LHCN-M2 (cell line): Measurements from ENCODE around the gene TRABD2B. TPM values are rescaled to one million over a fixed set of nuclear protein-coding genes. Genes with fewer than 3 reads are reported as not detected.

Experiments
- DNase-seq: peaks from one replicate; pipeline ENCODE4 v3.0.0-alpha.2; 2012; ENCODE audit warnings: low read depth
- total RNA-seq: library from RNA; depleted of rRNA; stranded (reverse); fragments of >200 nt; gene quantifications from 2 replicates; pipeline ENCODE4 v1.2.3, GENCODE V29; 2014

Gene TRABD2B
- total RNA-seq, 1 experiment from 2014 or later = not detected

- DNase-seq = no peak
Observed at GRCh38 chr1:47912756-47913155, 84.4 kb downstream of the TRABD2B start.

GRCh38 chr1:47911892-47912291, 85.3 kb downstream of the TRABD2B start:
- DNase-seq = no peak

GRCh38 chr1:47911424-47911823, 85.8 kb downstream of the TRABD2B start:
- no peak for DNase-seq

GRCh38 chr1:47908258-47908657, 88.9 kb downstream of the TRABD2B start:
- no peak for DNase-seq

GRCh38 chr1:47907177-47907528, 90.0 kb downstream of the TRABD2B start:
- no peak for DNase-seq

- no peak for DNase-seq
Observed at GRCh38 chr1:47906527-47907176, 90.5 kb downstream of the TRABD2B start.

GRCh38 chr1:47906009-47906432, 91.2 kb downstream of the TRABD2B start:
- peak; percentile 4 for DNase-seq

- no peak for DNase-seq
Observed at GRCh38 chr1:47903723-47904122, 93.5 kb downstream of the TRABD2B start.

- DNase-seq = no peak
Observed at GRCh38 chr1:47901001-47901575, 96.1 kb downstream of the TRABD2B start.

GRCh38 chr1:47898133-47898845, 98.9 kb downstream of the TRABD2B start:
- DNase-seq = no peak

GRCh38 chr1:47895279-47896125, 101.7 kb downstream of the TRABD2B start:
- no peak for DNase-seq

- DNase-seq = peak; percentile 20
Observed at GRCh38 chr1:47894410-47895278, 102.5 kb downstream of the TRABD2B start.

GRCh38 chr1:47893412-47893811, 103.8 kb downstream of the TRABD2B start:
- no peak for DNase-seq

- no peak for DNase-seq
Observed at GRCh38 chr1:47890779-47891178, 106.4 kb downstream of the TRABD2B start.

- DNase-seq = no peak
Observed at GRCh38 chr1:47888294-47888629, 108.9 kb downstream of the TRABD2B start.

- DNase-seq = no peak
Observed at GRCh38 chr1:47887475-47888293, 109.5 kb downstream of the TRABD2B start.

- DNase-seq = no peak
Observed at GRCh38 chr1:47887060-47887459, 110.1 kb downstream of the TRABD2B start.

GRCh38 chr1:47886141-47886540, 111.0 kb downstream of the TRABD2B start:
- no peak for DNase-seq

GRCh38 chr1:47885062-47885830, 111.9 kb downstream of the TRABD2B start:
- no peak for DNase-seq

- no peak for DNase-seq
Observed at GRCh38 chr1:47883963-47884362, 113.2 kb downstream of the TRABD2B start.
